K562 (cell line): ENCODE data around the gene SIRPB2. TPM values are rescaled to one million over a fixed set of nuclear protein-coding genes. Genes with fewer than 3 reads are reported as not detected.

Source experiments
- E2F3 ChIP-seq: fragments of 250-450 bp; sonication (Bioruptor Pico); IDR thresholded peaks from 2 replicates; pipeline ENCODE4 v1.4.0; 2020; ENCODE audit warnings: mild to moderate bottlenecking
- ETS2 ChIP-seq: IDR thresholded peaks from 2 replicates; pipeline ENCODE4 v1.6.1; 2016; ENCODE audit warnings: borderline replicate concordance, missing genetic modification characterization, mild to moderate bottlenecking, moderate library complexity, missing compliant biosample characterization; ENCODE audit not compliant: poor library complexity, severe bottlenecking
- HDGF ChIP-seq: fragments of 450-650 bp; IDR thresholded peaks from 2 replicates; pipeline ENCODE4 v1.6.1; 2016
- RB1 ChIP-seq: fragments of 450-650 bp; IDR thresholded peaks from 2 replicates; pipeline ENCODE4 v1.6.1; 2017; ENCODE audit warnings: low read depth, mild to moderate bottlenecking
- U2AF2 ChIP-seq: fragments of 200-400 bp; formaldehyde crosslinking; optimal IDR thresholded peaks from 2 replicates; pipeline ENCODE3; 2017; ENCODE audit warnings: low read depth, mild to moderate bottlenecking, low read length
- ZFP36 ChIP-seq: fragments of 150-350 bp; IDR thresholded peaks from 2 replicates; pipeline ENCODE4 v1.6.1; 2018; ENCODE audit warnings: low read length, low read depth; ENCODE audit not compliant: partially characterized antibody
- ZNF778 ChIP-seq: fragments of 450-650 bp; formaldehyde crosslinking; IDR thresholded peaks from 2 replicates; pipeline ENCODE4 v1.4.0; 2020; ENCODE audit warnings: mild to moderate bottlenecking, moderate library complexity
- ZSCAN29 ChIP-seq: fragments of 450-650 bp; IDR thresholded peaks from 2 replicates; pipeline ENCODE4 v1.6.1; 2017
- polyA plus RNA-seq, 8 experiments: library from polyadenylated mRNA; depleted of rRNA in 4 of 8; stranded (reverse) in 5 of 8; unstranded in 3 of 8; fragments of >200 nt; fragmentation: Nextera tagmentation in 2 of 8; fragmentation: Illumina TruSeq in 1 of 8; extraction: Ambion mirVana in 2 of 8; extraction: Trizol in 1 of 8; gene quantifications; 2 replicates each; pipeline versions ENCODE4 v1.2.1 to v1.2.3, GENCODE V29; 2011 to 2014; ENCODE audit warnings: inconsistent platforms in 1 of 8, missing spikeins in 1 of 8
- total RNA-seq, 7 experiments: library from RNA; depleted of rRNA in 6 of 7; stranded (reverse); fragments of >200 nt in 6 of 7; fragmentation: Illumina TruSeq in 2 of 7; extraction: Trizol in 2 of 7; gene quantifications; 2 replicates each; pipeline versions ENCODE4 v1.2.1 to v1.2.3, GENCODE V29; 2011 to 2021; ENCODE audit warnings: low replicate concordance in 1 of 7
- TF ChIP-seq, protein P1 (sequence below), 2 experiments: fragments of 450-650 bp in 1 of 2; sonication (generic) in 1 of 2; formaldehyde crosslinking in 1 of 2; IDR thresholded peaks; 2 replicates each; pipeline versions ENCODE4 v1.7.1 to v1.9.0; 2016 to 2022; ENCODE audit warnings: inconsistent platforms in 1 of 2, mild to moderate bottlenecking in 1 of 2, missing genetic modification reagents in 1 of 2

Gene SIRPB2
- total and polyA plus RNA-seq, 9 of the 15 experiments (the other 6 are each of a cell fraction or from before 2014, with no cell fraction given): 0.07 TPM; not detected in 7

- TF ChIP-seq, protein P1, sequence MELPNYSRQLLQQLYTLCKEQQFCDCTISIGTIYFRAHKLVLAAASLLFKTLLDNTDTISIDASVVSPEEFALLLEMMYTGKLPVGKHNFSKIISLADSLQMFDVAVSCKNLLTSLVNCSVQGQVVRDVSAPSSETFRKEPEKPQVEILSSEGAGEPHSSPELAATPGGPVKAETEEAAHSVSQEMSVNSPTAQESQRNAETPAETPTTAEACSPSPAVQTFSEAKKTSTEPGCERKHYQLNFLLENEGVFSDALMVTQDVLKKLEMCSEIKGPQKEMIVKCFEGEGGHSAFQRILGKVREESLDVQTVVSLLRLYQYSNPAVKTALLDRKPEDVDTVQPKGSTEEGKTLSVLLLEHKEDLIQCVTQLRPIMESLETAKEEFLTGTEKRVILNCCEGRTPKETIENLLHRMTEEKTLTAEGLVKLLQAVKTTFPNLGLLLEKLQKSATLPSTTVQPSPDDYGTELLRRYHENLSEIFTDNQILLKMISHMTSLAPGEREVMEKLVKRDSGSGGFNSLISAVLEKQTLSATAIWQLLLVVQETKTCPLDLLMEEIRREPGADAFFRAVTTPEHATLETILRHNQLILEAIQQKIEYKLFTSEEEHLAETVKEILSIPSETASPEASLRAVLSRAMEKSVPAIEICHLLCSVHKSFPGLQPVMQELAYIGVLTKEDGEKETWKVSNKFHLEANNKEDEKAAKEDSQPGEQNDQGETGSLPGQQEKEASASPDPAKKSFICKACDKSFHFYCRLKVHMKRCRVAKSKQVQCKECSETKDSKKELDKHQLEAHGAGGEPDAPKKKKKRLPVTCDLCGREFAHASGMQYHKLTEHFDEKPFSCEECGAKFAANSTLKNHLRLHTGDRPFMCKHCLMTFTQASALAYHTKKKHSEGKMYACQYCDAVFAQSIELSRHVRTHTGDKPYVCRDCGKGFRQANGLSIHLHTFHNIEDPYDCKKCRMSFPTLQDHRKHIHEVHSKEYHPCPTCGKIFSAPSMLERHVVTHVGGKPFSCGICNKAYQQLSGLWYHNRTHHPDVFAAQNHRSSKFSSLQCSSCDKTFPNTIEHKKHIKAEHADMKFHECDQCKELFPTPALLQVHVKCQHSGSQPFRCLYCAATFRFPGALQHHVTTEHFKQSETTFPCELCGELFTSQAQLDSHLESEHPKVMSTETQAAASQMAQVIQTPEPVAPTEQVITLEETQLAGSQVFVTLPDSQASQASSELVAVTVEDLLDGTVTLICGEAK (IDR thresholded peaks at IDR 0.05): peak; percentile 61; the same call in 1 of the 2 replicates
- TF ChIP-seq, protein P1 (CRISPR knock-in tag; IDR thresholded peaks at IDR 0.05): no peak
- TF ChIP-seq ZFP36 (no peak), U2AF2 (no peak), HDGF (no peak), RB1 (no peak), ZNF778 (CRISPR knock-in tag) (no peak), ETS2 (tag) (no peak), ZSCAN29 (0 out of 2 replicates have a peak, but pooled peaks have one; percentile 47), E2F3 (CRISPR knock-in tag) (no peak)
Observed at GRCh38 chr20:1434571-1435336, 56.5 kb downstream of the SIRPB2 start (continued).
